MCF 10A (cell line): ENCODE results near the gene HSD17B2. TPM values are rescaled to one million over a fixed set of nuclear protein-coding genes. Genes with fewer than 3 reads are reported as not detected.
"Not testable (repeated sequence)": the region's sequence is repeated elsewhere in the genome, so short reads cannot be mapped to it uniquely, and the experiment has no call there.

Source experiments
- BruUV-seq: library from RNA; stranded (reverse); fragments of 400-500 nt; replicated peaks from 2 replicates; lab custom pipeline; 2021; lab: Mats Ljungman, UMichigan
- CTCF ChIA-PET: fragments of 300-600 bp; sonication (Branson Sonifier 250); formaldehyde crosslinking; extraction: SDS; loops from one replicate; lab custom pipeline; 2021; ENCODE audit warnings: antibody characterized with exemption, inconsistent platforms; lab: Yijun Ruan, JAX
- POLR2A ChIA-PET: fragments of 300-600, 350-650 bp; sonication (Branson Sonifier 250); formaldehyde crosslinking; extraction: SDS; loops from one replicate; lab custom pipeline; 2020; ENCODE audit warnings: antibody characterized with exemption, inconsistent platforms; lab: Yijun Ruan, JAX
- DNase-seq: peaks from one replicate; pipeline ENCODE4 v3.0.0-alpha.2; 2018; ENCODE audit not compliant: unreplicated experiment
- H3K27ac Mint-ChIP-seq: one replicate; pipeline ENCODE4 v1.8.0; 2022; ENCODE audit warnings: mild to moderate bottlenecking, low read depth, mixed read lengths; ENCODE audit not compliant: unreplicated experiment
- H3K27me3 Mint-ChIP-seq: one replicate; pipeline ENCODE4 v1.8.0; 2022; ENCODE audit warnings: mixed read lengths; ENCODE audit not compliant: insufficient read depth, unreplicated experiment
- H3K36me3 Mint-ChIP-seq: one replicate; pipeline ENCODE4 v1.8.0; 2022; ENCODE audit warnings: mild to moderate bottlenecking, moderate library complexity, mixed read lengths; ENCODE audit not compliant: insufficient read depth, unreplicated experiment
- H3K4me1 Mint-ChIP-seq: one replicate; pipeline ENCODE4 v1.8.0; 2022; ENCODE audit warnings: mixed read lengths; ENCODE audit not compliant: insufficient read depth, unreplicated experiment
- H3K4me3 Mint-ChIP-seq: one replicate; pipeline ENCODE4 v1.8.0; 2022; ENCODE audit warnings: mild to moderate bottlenecking, moderate library complexity, mixed read lengths; ENCODE audit not compliant: unreplicated experiment
- H3K9me3 Mint-ChIP-seq: one replicate; pipeline ENCODE4 v1.8.0; 2022; ENCODE audit warnings: mixed read lengths; ENCODE audit not compliant: unreplicated experiment
- intact Hi-C: fragments of 100-400 bp; cut with micrococcal nuclease; formaldehyde crosslinking; loops from 2 replicates; pipeline ENCODE4 v1.14.1; 2022
- total RNA-seq: library from RNA; stranded (reverse); gene quantifications from 2 replicates; pipeline ENCODE4 v1.2.3, GENCODE V29; 2022
- TF ChIP-seq, protein P1 (sequence below): fragments of 200-600 bp; IDR thresholded peaks from one replicate; pipeline ENCODE4 v1.8.0; 2022; ENCODE audit warnings: antibody characterized with exemption, mild to moderate bottlenecking; ENCODE audit not compliant: unreplicated experiment

Gene HSD17B2
- total RNA-seq, 1 experiment from 2014 or later, result 0.93 TPM

DNA sequence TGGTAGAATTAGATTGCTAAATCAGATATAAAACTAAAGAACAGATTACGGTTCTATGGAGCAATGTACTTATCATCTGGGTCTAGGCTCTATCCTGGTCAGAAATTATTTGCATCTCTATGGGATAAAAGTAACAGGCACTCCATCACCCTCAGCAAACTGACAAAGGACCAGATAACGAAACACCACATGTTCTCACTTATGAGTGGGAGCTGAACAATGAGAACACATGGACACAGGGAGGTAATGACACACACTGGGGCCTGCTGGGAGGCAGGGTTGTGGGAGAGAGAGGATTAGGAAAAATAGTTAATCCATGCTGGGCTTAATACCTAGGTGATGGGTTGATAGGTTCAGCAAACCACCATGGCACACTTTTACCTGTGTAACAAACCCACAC lies 73.0 kb downstream of the HSD17B2 start:
- no TSS peak for BruUV-seq
- no peak for DNase-seq
- H3K4me3 Mint-ChIP-seq, result no peak overlapping the region
- no peaks in the 10 kb centered on the region for H3K36me3 Mint-ChIP-seq
- H3K27me3 Mint-ChIP-seq, result no peaks in the 10 kb centered on the region
- no peak overlapping the region for H3K27ac Mint-ChIP-seq
- CTCF ChIA-PET, result interaction anchor here (0.8 to 0.9 kb wide), 2 partner anchors 64 to 220 kb away, joined by 3 read pairs; no protein-coding TSS in a partner anchor
- no peaks in the 10 kb centered on the region for H3K9me3 Mint-ChIP-seq
- intact Hi-C loops, result no loop called here
- TF ChIP-seq, protein P1, sequence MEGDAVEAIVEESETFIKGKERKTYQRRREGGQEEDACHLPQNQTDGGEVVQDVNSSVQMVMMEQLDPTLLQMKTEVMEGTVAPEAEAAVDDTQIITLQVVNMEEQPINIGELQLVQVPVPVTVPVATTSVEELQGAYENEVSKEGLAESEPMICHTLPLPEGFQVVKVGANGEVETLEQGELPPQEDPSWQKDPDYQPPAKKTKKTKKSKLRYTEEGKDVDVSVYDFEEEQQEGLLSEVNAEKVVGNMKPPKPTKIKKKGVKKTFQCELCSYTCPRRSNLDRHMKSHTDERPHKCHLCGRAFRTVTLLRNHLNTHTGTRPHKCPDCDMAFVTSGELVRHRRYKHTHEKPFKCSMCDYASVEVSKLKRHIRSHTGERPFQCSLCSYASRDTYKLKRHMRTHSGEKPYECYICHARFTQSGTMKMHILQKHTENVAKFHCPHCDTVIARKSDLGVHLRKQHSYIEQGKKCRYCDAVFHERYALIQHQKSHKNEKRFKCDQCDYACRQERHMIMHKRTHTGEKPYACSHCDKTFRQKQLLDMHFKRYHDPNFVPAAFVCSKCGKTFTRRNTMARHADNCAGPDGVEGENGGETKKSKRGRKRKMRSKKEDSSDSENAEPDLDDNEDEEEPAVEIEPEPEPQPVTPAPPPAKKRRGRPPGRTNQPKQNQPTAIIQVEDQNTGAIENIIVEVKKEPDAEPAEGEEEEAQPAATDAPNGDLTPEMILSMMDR, result no peak
- POLR2A ChIA-PET, result no interaction called here
- no peaks in the 10 kb centered on the region for H3K4me1 Mint-ChIP-seq

DNA sequence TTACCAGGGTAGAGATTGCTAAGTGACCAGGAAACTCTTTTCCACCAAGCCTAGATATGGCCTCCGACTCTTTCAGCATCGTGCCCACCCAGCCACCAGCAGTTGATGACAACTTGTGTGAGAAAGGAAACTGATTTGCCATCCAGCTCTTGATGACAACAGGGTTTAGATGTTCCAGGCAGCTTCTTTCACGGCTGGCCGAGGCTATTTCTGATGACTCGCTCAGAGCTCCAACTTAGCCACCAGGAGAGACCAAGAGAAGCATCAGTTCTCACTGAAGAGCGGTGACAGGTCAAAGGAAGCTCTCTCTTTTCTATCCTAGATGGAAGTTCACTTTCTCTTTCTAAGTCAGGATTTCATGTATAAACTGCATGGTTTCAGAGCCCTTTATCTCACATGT lies 73.7 kb downstream of the HSD17B2 start:
- intact Hi-C loops, result no loop called here
- DNase-seq, result no peak
- ChIA-PET CTCF (interaction anchor here (0.9 kb wide), 1 partner anchor 221 kb away, joined by 3 read pairs; no protein-coding TSS in a partner anchor), POLR2A (no interaction called here)
- H3K9me3 Mint-ChIP-seq, result no peaks in the 10 kb centered on the region
- TF ChIP-seq, protein P1, result no peak
- H3K27ac Mint-ChIP-seq, result no peak overlapping the region
- no peaks in the 10 kb centered on the region for H3K4me1 Mint-ChIP-seq
- no peak overlapping the region for H3K4me3 Mint-ChIP-seq
- H3K27me3 Mint-ChIP-seq, result no peaks in the 10 kb centered on the region
- BruUV-seq, result no TSS peak
- no peaks in the 10 kb centered on the region for H3K36me3 Mint-ChIP-seq

DNA sequence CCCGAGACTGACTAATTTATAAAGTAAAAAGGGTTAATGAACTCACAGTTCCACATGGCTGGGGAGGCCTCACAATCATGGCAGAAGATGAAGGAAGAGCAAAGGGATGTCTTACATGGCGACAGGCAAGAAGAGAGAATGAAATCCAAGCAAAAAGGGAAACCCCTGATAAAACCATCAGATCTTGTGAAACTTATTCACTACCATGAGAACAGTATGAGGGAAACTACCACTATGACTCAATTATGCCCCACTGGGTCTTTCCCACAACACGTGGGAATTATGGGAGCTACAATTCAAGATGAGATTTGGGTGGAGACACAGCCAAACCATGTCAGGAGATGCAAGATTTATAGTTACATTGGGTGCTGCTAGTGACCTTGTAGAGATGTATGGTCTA lies 74.2 kb downstream of the HSD17B2 start:
- intact Hi-C loops, POLR2A ChIA-PET, CTCF ChIA-PET, H3K4me1 Mint-ChIP-seq, H3K27ac Mint-ChIP-seq, H3K9me3 Mint-ChIP-seq, H3K36me3 Mint-ChIP-seq, H3K4me3 Mint-ChIP-seq, BruUV-seq, H3K27me3 Mint-ChIP-seq: not testable (repeated sequence)
- peak; percentile 5 for DNase-seq

DNA sequence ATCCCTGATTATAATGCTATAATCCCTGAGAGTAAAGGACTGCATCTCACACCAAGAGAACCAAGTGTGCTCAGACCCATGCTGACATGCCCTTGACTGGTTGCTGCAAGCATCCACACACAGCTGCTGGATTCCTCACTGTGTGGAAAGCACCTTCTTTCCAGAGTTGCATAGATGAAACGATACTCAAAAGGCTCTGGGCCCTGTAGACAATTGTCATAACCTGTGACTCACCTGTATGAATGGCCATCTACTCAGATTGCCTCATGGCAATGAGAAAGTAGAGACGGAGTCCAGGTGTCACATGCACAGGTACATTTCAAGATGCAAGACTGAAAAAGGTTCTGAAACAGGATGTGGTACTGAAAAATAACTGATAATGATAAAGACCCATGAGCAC lies 76.9 kb downstream of the HSD17B2 start:
- CTCF ChIA-PET, result interaction anchor here (0.6 kb wide), 1 partner anchor 1379 kb away, joined by 3 read pairs; no protein-coding TSS in a partner anchor
- Mint-ChIP-seq H3K4me3 (no peak overlapping the region), H3K36me3 (no peaks in the 10 kb centered on the region), H3K27me3 (no peaks in the 10 kb centered on the region), H3K27ac (no peak overlapping the region), H3K4me1 (no peaks in the 10 kb centered on the region), H3K9me3 (no peaks in the 10 kb centered on the region)
- intact Hi-C loops, result no loop called here
- TF ChIP-seq, protein P1, result no peak
- POLR2A ChIA-PET, result interaction anchor here (1.9 kb wide), 1 partner anchor 44 kb away, joined by 5 read pairs; no protein-coding TSS in a partner anchor
- BruUV-seq, result no TSS peak
- peak; percentile 64 for DNase-seq

DNA sequence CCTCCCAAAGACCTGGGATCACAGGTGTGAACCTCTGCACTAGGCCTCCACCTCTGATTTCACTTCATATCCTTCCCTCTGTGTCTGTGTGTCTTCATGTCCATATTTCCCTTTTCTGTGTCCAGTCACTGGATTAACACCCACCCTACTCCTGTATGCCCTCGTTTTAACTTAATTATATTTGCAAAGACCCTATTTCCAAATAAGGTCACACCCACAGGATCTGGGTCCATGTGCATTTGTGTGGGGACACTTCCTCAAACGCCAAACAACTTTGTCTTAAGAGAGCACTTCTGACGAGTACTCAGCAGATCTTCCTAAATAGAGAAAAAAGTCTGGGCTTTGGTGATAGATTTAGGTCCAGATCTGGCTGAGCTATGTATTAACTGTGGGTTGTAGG lies 78.7 kb downstream of the HSD17B2 start:
- POLR2A ChIA-PET, result interaction anchor here (0.7 kb wide), 1 partner anchor 38 kb away, joined by 3 read pairs; no protein-coding TSS in a partner anchor
- Mint-ChIP-seq H3K27ac (no peak overlapping the region), H3K4me1 (no peaks in the 10 kb centered on the region), H3K27me3 (no peaks in the 10 kb centered on the region), H3K4me3 (no peak overlapping the region), H3K36me3 (no peaks in the 10 kb centered on the region), H3K9me3 (no peaks in the 10 kb centered on the region)
- TF ChIP-seq, protein P1, result no peak
- BruUV-seq, result no TSS peak
- intact Hi-C loops, result no loop called here
- no peak for DNase-seq
- CTCF ChIA-PET, result interaction anchor here (0.9 kb wide), 1 partner anchor 11 kb away, joined by 3 read pairs; no protein-coding TSS in a partner anchor
